HG02852 (cell line): Measurements from ENCODE around the gene MYDGF.

ENCODE experiments used
- ATAC-seq: cut with Tn5 transposase; IDR thresholded peaks from one replicate; pipeline ENCODE4 v1.9.1; 2021; ENCODE audit warnings: mild to moderate bottlenecking, moderate library complexity; ENCODE audit not compliant: unreplicated experiment

Gene MYDGF

GRCh38 chr19:4613254-4613751 is 56.8 kb downstream of the MYDGF start:
- ATAC-seq: no peak

DNA sequence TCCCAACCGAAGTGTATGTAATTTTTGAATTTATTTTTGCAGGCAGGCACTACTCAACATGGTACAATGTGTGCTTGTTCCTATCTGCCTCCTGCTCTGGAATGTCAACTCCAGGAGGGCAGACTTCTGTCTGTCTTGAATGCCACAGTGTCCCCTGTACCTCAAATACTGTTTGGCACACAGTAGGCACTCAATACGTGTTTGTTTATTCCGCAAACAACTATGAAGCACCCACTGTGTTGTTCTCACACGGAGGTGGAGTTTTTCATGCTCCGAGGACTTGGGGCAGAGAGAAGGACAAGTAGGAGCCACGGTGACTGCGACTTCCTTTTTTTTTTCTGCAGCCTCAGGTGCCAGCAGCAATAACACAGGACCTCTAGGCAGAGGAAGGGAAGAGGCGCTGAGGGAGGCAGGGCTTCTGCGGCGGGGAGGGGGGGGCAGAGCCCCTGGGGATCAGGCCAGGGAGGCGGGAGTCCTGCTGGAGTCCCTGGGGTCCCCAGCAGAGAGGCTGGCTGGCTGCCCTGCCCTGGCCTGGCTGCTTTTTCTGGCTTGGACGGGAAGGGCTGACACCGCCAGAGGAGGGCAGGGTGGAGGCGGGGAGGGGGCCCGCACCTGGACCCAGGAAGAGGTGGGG is 60.1 kb downstream of the MYDGF start:
- no peak for ATAC-seq
